ENCODE results near the gene HIRIP3. TPM values are rescaled to one million over a fixed set of nuclear protein-coding genes. Genes with fewer than 3 reads are reported as not detected.

Gene HIRIP3
- total and polyA plus RNA-seq, 2 of the 13 experiments (the other 11 are each of a cell fraction or from before 2014, with no cell fraction given): 12.6 to 17.2 TPM

DNA sequence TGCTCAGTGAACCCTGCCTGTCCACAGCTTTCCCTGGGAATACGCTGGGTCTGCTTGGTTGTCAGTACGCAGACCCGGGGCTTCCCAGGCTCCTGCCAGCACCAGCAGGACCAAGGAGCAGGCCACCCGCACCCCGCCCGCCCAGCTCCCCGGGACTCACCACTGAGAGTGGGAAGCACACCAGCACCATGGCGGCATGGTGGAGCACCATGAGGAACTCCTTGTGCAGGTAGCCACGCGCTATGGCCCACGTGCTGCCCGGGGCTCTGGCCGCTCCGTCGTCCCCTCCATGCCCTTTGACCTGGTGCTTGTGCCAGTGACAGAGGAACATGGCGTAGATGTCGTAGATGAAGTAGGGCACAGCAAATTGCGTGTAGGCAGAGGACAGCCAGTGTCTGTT is 31.0 kb upstream of the HIRIP3 start:
- ChIA-PET POLR2A (no interaction called here), CTCF (ENCODE audit: low intra/inter-chr PET ratio, low total read pairs) (no interaction called here)
- Histone ChIP-seq H3K27me3 (ENCODE audit: control insufficient read depth in 1 of 2, insufficient read depth in 2 of 2, low read length in 2 of 2) (peaks cover 37 to 85% of the 10 kb centered on the region in 2 experiments), H3K4me3 (replicated peaks in 1 of 3; ENCODE audit: insufficient read depth in 1 of 3, low read depth in 2 of 3, low read length in 3 of 3) (no peak overlapping the region), H3K4me2 (ENCODE audit: low read depth, low read length) (no peak overlapping the region), H3K9me3 (ENCODE audit: low read length) (no peaks in the 10 kb centered on the region), H3K27ac (ENCODE audit: extremely low read length, insufficient read depth, low read length) (no peak overlapping the region), H3K4me1 (ENCODE audit: insufficient read depth, low read length) (peaks cover 4% of the 10 kb centered on the region), H4K20me1 (ENCODE audit: insufficient read depth, low read length) (no peaks in the 10 kb centered on the region), H3K9ac (ENCODE audit: insufficient read depth, low read depth, low read length) (no peak overlapping the region), H3K79me2 (ENCODE audit: insufficient read depth, low read length) (no peaks in the 10 kb centered on the region), H2AFZ (ENCODE audit: low read length) (no peak overlapping the region), H3K36me3 (replicated peaks in 1 of 2; ENCODE audit: control insufficient read depth in 1 of 2, insufficient read depth in 2 of 2, low read length in 2 of 2) (no peaks in the 10 kb centered on the region)
- ATAC-seq: no peak
- no peak for FAIRE-seq
- in situ Hi-C loops (cut with HindIII; ENCODE audit: extremely low pct_ligation_motif_present, low pct_unique_long_range_greater_than_20kb) (no loop called here), intact Hi-C loops (cut with micrococcal nuclease; ENCODE audit: unreplicated experiment) (no loop called here)
- DNase-seq (ENCODE audit: low spot score): no peak
- no TSS peak for BruUV-seq (replicated peaks)
- TF ChIP-seq ZNF570 (CRISPR knock-in tag; IDR thresholded peaks at IDR 0.05; ENCODE audit: borderline replicate concordance) (no peak), RFX1 (IDR thresholded peaks at IDR 0.05) (no peak)
- TF ChIP-seq, protein P1, sequence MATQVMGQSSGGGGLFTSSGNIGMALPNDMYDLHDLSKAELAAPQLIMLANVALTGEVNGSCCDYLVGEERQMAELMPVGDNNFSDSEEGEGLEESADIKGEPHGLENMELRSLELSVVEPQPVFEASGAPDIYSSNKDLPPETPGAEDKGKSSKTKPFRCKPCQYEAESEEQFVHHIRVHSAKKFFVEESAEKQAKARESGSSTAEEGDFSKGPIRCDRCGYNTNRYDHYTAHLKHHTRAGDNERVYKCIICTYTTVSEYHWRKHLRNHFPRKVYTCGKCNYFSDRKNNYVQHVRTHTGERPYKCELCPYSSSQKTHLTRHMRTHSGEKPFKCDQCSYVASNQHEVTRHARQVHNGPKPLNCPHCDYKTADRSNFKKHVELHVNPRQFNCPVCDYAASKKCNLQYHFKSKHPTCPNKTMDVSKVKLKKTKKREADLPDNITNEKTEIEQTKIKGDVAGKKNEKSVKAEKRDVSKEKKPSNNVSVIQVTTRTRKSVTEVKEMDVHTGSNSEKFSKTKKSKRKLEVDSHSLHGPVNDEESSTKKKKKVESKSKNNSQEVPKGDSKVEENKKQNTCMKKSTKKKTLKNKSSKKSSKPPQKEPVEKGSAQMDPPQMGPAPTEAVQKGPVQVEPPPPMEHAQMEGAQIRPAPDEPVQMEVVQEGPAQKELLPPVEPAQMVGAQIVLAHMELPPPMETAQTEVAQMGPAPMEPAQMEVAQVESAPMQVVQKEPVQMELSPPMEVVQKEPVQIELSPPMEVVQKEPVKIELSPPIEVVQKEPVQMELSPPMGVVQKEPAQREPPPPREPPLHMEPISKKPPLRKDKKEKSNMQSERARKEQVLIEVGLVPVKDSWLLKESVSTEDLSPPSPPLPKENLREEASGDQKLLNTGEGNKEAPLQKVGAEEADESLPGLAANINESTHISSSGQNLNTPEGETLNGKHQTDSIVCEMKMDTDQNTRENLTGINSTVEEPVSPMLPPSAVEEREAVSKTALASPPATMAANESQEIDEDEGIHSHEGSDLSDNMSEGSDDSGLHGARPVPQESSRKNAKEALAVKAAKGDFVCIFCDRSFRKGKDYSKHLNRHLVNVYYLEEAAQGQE (IDR thresholded peaks at IDR 0.05; ENCODE audit: borderline replicate concordance in 1 of 2, low read depth in 1 of 2, low read length in 2 of 2): 0 out of 4 replicates have a peak, but pooled peaks of 1 of the 2 experiments have one; percentile 9
- TF ChIP-seq, protein P2, sequence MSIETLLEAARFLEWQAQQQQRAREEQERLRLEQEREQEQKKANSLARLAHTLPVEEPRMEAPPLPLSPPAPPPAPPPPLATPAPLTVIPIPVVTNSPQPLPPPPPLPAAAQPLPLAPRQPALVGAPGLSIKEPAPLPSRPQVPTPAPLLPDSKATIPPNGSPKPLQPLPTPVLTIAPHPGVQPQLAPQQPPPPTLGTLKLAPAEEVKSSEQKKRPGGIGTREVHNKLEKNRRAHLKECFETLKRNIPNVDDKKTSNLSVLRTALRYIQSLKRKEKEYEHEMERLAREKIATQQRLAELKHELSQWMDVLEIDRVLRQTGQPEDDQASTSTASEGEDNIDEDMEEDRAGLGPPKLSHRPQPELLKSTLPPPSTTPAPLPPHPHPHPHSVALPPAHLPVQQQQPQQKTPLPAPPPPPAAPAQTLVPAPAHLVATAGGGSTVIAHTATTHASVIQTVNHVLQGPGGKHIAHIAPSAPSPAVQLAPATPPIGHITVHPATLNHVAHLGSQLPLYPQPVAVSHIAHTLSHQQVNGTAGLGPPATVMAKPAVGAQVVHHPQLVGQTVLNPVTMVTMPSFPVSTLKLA (IDR thresholded peaks at IDR 0.05): peak; percentile 51
- WGBS (ENCODE audit: low lambda C conversion rate): 22% methylated on average over 14 of the region's 18 CpGs

Data from HepG2 (cell line).